GM21515 (cell line): ENCODE measurements around the gene TOMM7.
"Not testable (repeated sequence)": the region's sequence is repeated elsewhere in the genome, so short reads cannot be mapped to it uniquely, and the experiment has no call there.

Experiments
- ATAC-seq: cut with Tn5 transposase; IDR thresholded peaks from one replicate; pipeline ENCODE4 v1.9.1; 2021; ENCODE audit not compliant: unreplicated experiment

TOMM7 gene

GRCh38 chr7:22826593-22826992 lies 3.9 kb upstream of the TOMM7 start:
- no peak for ATAC-seq

DNA sequence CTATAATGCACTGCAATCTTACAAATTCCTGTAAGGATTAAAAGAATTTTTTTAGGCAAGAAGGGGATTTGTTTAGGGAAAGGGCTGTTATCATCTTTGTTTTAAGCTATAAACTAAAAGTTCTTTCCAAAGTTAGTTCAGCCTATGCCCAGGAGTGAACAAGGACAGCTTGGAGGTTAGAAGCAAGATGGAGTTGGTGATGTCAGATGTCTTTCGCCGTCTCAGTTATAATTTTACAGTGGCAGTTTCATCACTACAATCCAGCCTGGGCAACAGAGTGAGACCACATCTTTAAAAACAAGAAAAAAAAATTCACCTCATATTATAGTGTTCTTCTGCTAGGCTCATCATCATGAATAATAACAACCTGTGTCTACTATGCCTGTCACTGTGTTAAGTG lies 2.1 kb upstream of the TOMM7 start:
- ATAC-seq, result no peak

DNA sequence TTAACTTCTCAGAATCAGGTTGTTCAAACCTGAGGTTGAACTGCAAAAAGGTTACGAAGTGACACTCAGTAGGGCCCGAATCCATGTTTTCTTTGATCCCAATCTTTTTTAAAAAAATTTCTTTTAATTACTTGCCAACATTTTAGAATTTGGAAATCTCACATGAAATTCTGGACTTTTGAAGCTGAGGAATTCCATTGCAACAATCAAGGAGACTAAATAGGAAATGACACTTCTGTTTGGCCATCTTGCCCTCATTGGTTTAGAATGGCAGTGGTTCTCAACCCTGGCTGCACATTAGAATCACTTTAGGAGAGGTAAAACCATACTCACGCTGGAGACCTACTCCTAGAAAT lies 471 bp upstream of the TOMM7 start:
- no peak for ATAC-seq

GRCh38 chr7:22821702-22822485 lies 755 bp downstream of the TOMM7 start:
- no peak for ATAC-seq

GRCh38 chr7:22819476-22819875 lies 3.2 kb downstream of the TOMM7 start:
- no peak for ATAC-seq

DNA sequence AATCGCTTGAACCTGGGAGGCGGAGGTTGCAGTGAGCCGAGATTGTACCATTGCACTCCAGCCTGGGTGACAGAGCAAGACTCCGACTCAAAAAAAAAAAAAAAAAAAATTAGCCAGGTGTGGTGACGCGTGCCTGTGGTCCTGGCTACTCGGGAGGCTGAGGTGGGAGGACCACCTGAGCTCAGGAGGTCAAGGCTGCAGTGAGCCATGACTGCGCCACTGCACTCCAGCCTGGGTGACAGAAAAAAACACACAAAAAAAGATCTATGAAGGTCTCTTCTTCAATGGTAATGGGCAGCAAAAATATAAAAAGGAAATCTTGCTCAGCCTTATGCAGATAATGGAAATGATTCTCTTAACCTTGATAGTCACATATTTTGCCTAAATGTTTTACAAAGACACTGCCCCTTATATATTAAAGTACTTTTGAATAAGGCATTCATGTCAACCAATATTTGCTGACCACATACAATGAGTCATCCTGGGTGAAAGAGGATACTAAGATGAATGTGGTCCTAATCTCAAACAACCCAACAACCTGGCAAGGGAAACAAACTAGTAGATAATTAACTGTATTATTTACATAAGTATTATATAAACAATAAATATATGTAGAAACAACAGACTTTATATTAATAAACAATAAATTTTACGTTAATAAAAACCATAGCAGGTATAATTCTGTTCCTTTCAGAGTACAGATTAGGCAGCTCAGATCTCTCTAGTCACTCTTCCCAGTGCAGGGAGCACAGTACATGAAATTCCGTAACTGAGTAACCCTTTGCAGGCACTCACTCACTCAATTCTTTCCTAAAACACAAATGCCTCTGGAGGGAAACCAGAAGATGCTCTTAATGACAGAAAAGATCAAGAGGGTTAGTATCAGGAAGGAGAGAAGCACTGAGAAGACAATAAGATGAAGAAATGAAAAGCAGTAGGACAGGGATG lies 8.1 kb downstream of the TOMM7 start:
- no peak for ATAC-seq

DNA sequence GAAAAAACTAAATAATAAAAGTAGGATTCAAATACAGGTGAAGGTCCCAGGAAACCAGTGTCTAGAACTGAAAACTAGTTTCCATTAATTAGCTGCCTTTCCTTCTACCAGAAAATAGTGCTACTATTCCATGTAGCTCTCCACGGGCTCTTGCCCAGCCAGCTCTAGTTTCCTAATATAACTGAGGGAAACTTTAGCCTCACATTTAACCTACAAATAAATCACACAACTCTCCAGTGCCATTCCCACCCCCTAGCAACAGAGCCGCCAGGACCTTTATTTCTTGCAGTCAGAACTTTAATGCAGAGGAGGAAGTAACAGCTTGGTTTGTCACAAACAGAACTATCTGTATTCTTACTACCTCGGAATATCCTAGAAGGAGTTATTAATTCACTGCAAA lies 10.3 kb downstream of the TOMM7 start:
- ATAC-seq, result no peak

DNA sequence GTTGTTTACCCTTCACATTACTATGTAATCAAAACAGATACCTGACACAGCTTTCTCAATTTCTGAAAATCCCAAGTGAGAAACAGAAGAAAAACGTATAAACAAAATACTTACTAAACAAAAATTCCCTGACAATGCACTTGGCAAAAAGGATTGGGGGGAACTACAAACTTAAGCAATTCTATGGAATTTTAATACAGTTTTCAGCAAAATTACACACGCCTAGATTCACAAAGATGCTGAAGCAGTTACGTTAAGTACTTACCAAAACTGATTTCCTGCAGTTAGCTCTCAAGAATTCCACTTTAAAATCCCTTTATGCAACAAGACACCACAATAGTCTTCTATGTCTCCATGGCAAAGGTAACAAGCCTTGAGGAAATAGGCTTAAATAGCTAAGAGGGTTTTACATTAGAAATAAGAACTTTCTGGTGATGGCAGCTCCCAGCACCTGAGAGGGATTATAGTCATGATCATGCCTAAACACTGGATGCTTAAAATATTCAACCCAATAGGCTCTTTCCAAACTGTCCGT lies 10.8 kb downstream of the TOMM7 start:
- no peak for ATAC-seq

- no peak for ATAC-seq
Observed at GRCh38 chr7:22810843-22811242, 11.8 kb downstream of the TOMM7 start.

DNA sequence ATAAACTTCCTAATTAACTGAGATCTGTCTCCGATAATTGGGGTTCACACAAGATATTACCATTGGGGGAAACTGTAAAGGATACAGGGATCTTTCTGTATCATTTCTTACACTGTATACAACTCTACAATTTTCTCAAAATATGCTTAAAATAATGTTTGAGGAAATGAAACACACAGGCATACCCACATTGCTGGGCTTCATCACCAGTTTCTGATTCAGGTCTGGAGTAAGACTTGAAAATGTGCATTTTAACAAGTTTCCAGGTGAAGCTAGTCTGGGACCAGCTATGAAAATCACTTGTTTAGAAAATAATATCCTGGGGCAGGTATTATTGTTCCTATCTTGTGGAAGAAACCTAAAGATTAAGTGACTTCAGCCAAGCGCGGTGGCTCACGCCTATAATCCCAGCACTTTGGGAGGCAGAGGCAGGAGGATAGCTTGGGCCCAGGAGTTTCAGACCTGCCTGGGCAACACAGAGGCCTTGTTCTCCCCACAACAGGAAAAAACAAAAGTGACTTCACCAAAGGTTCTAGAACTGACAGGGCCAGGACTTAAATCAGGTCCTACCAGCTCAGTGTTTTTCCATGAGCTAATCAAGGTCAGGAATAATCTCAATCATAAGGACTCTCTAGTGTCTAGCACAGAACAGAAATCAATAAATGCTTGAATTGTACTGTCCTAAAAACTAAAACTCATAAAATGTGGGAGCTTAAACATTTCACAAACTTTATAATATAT lies 12.6 kb downstream of the TOMM7 start:
- ATAC-seq, result no peak

DNA sequence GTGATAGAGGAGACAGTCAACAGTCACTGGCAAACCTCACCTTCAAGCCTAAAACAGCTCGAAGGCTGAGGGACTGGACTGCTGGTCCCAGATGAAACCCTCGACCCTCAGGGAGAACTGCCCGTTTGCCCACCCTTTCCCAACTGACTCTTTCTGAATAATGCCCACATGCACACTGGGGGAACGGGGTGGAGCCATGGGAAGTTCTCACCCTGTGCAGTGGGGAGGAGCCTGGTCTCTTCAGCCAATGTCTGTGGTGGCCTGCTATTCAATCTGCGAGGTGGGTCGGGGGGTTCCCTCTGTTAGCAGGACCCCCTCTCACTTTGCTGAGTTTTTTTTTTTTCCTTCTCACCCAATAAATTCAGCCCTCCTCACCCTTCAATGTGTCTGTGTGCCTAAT lies 14.5 kb downstream of the TOMM7 start:
- no peak for ATAC-seq

GRCh38 chr7:22806752-22807151 lies 15.9 kb downstream of the TOMM7 start:
- ATAC-seq, result no peak

GRCh38 chr7:22805227-22805626 lies 17.4 kb downstream of the TOMM7 start:
- ATAC-seq, result no peak

GRCh38 chr7:22802831-22803230 lies 19.8 kb downstream of the TOMM7 start:
- ATAC-seq, result not testable (repeated sequence)

- no peak for ATAC-seq
Observed at GRCh38 chr7:22802426-22802825, 20.2 kb downstream of the TOMM7 start.

DNA sequence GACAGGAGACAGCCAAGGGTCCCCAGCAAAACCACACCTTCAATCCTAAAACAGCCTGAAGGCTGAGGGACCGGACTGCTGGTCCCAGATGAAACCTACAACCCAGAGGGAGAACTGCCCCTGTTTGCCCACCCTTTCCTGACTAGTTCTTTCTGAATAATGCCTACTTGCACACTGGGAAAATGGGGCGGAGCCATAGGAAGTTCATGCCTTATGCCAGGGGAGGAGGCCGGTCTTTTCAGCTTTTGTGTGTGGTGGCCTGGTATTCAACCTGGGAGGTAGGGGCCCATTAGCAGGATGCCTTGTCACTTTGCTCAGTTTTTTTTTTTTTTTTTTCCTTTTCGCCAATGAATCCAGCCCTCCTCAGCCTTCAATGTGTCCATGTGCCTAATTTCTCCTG lies 20.7 kb downstream of the TOMM7 start:
- ATAC-seq, result no peak

- no peak for ATAC-seq
Observed at GRCh38 chr7:22799633-22800032, 23.0 kb downstream of the TOMM7 start.

GRCh38 chr7:22793593-22794462 lies 28.8 kb downstream of the TOMM7 start:
- ATAC-seq, result no peak

DNA sequence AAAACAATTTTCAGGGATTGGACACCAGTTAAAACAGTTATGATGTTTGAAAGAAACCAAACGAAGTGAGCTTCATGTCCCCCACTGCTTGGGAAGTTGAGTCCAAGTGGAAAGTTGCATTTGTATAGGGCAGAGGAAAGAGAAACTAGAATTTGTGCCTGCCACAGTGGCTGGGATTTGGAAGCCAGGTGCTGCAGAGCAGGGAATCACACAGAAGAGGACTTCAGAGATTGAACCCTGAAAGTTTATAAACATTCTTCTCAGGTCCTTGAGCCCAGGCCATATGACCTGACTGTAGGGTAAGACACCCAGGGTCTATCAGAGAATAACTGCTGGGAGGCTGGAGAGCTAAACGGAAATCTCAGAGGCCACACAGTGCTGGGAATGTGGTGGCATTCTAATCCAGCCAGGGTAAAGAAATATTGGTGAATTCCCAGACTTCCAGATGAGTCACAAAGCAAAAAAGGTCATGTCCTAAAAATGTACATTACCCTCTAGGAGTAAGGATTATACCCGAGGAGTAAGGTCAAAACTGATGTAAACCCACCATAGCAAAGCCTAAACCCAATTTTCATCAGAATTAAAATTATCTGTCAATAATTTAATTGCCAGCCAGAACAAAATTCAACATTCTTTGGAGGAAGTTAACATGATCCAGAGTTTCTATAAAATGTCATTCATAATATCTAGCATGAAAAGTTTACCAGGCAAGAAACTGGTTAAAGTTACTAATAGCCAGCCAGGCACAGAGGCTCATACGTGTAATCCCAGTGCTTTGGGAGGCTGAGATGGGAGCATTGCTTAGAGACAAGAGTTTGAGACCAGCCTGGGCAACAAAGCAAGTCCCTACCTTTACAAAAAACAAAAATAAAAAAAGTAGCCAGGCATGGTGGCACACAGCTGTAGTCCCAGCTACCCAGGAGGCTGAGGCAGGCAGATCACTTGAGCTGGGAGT lies 31.2 kb downstream of the TOMM7 start:
- no peak for ATAC-seq
